IPS DF 6.9 (cell line): ENCODE results near the gene TMTC2.

Experiments used
- DNase-seq: peaks from one replicate; pipeline ENCODE4 v3.0.0-alpha.2; 2013; ENCODE audit warnings: low read depth, low spot score
- H3K27ac ChIP-seq: one replicate; pipeline ENCODE4 v1.5.1; 2013; ENCODE audit warnings: low read length, control low read depth
- H3K27me3 ChIP-seq: 2 replicates; pipeline ENCODE4 v1.6.1; 2013; ENCODE audit warnings: mild to moderate bottlenecking, low read length; ENCODE audit not compliant: control insufficient read depth, insufficient read depth
- H3K36me3 ChIP-seq: 2 replicates; pipeline ENCODE4 v1.6.1; 2013; ENCODE audit warnings: low read length; ENCODE audit not compliant: control insufficient read depth, insufficient read depth
- H3K4me1 ChIP-seq: 2 replicates; pipeline ENCODE4 v1.6.1; 2013; ENCODE audit warnings: low read length; ENCODE audit not compliant: control insufficient read depth, insufficient read depth
- H3K4me3 ChIP-seq: 2 replicates; pipeline ENCODE4 v1.5.1; 2013; ENCODE audit warnings: mild to moderate bottlenecking, low read length
- H3K9me3 ChIP-seq: 2 replicates; pipeline ENCODE4 v1.6.1; 2013; ENCODE audit warnings: low read length, inconsistent platforms; ENCODE audit not compliant: control insufficient read depth, insufficient read depth
- WGBS: extraction: QIAGEN DNeasy Blood & Tissue Kit; methylation state at CpG from one replicate; pipeline ENCODE4 v1.1.7; 2013; ENCODE audit warnings: mixed read lengths, missing lambda C conversion rate; ENCODE audit not compliant: insufficient read length, insufficient coverage; 5-methylcytosine and 5-hydroxymethylcytosine counted together

TMTC2 gene

GRCh38 chr12:82686168-82687020 lies at the start of gene TMTC2:
Gene TMTC2, plus strand, starts transcription at chr12:82686906.
- DNase-seq, result no peak
- Histone ChIP-seq H3K4me3 (peak within 1 kb of the TSS; percentile 85), H3K4me1 (no peaks in the 10 kb centered on the region), H3K9me3 (no peaks in the 10 kb centered on the region), H3K27me3 (no peaks in the 10 kb centered on the region), H3K27ac (no peak within 1 kb of the TSS), H3K36me3 (no peaks in the 10 kb centered on the region)
- WGBS, result no CpG with 5 or more reads among the region's 39 CpGs

GRCh38 chr12:82638324-82638723 lies 48.4 kb upstream of the TMTC2 start:
- no peaks in the 10 kb centered on the region for H3K9me3 ChIP-seq
- H3K27me3 ChIP-seq, result no peaks in the 10 kb centered on the region
- WGBS, result no CpG with 5 or more reads among the region's 1 CpG
- H3K36me3 ChIP-seq, result no peaks in the 10 kb centered on the region
- H3K4me3 ChIP-seq, result no peak overlapping the region
- no peak overlapping the region for H3K27ac ChIP-seq
- DNase-seq, result no peak
- no peaks in the 10 kb centered on the region for H3K4me1 ChIP-seq

GRCh38 chr12:82644896-82645295 lies 41.8 kb upstream of the TMTC2 start:
- Histone ChIP-seq H3K4me3 (no peak overlapping the region), H3K27ac (no peak overlapping the region), H3K36me3 (no peaks in the 10 kb centered on the region), H3K4me1 (no peaks in the 10 kb centered on the region), H3K9me3 (no peaks in the 10 kb centered on the region), H3K27me3 (no peaks in the 10 kb centered on the region)
- no peak for DNase-seq
- WGBS, result no CpG with 5 or more reads among the region's 2 CpGs

DNA sequence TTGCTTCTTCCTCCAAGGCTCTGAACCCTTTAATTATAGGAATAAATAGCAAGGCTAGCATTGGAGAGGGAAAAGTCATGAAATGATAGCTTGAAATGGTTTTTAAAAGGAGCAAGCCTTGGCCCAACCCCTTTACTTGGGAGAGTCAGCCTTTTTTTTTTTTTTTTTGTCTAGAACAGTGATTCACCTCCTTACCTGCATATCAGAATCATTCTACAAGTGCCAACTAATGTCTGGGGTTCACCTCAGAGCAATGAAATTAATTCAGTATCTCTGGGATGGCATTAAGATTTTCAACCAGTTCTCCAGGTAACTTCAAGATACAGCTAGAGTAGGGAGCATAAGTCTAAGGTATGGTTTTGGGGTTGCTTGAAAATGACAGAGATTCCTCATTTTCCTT lies 41.3 kb upstream of the TMTC2 start:
- no peaks in the 10 kb centered on the region for H3K4me1 ChIP-seq
- DNase-seq, result no peak
- no peaks in the 10 kb centered on the region for H3K9me3 ChIP-seq
- H3K4me3 ChIP-seq, result no peak overlapping the region
- no peak overlapping the region for H3K27ac ChIP-seq
- no peaks in the 10 kb centered on the region for H3K36me3 ChIP-seq
- no peaks in the 10 kb centered on the region for H3K27me3 ChIP-seq

- no peak overlapping the region for H3K27ac ChIP-seq
- no peaks in the 10 kb centered on the region for H3K27me3 ChIP-seq
- no peaks in the 10 kb centered on the region for H3K36me3 ChIP-seq
- no peak for DNase-seq
- no peaks in the 10 kb centered on the region for H3K4me1 ChIP-seq
- no peaks in the 10 kb centered on the region for H3K9me3 ChIP-seq
- no peak overlapping the region for H3K4me3 ChIP-seq
- WGBS, result no CpG with 5 or more reads among the region's 4 CpGs
Measured at GRCh38 chr12:82647853-82648252, 38.9 kb upstream of the TMTC2 start.

DNA sequence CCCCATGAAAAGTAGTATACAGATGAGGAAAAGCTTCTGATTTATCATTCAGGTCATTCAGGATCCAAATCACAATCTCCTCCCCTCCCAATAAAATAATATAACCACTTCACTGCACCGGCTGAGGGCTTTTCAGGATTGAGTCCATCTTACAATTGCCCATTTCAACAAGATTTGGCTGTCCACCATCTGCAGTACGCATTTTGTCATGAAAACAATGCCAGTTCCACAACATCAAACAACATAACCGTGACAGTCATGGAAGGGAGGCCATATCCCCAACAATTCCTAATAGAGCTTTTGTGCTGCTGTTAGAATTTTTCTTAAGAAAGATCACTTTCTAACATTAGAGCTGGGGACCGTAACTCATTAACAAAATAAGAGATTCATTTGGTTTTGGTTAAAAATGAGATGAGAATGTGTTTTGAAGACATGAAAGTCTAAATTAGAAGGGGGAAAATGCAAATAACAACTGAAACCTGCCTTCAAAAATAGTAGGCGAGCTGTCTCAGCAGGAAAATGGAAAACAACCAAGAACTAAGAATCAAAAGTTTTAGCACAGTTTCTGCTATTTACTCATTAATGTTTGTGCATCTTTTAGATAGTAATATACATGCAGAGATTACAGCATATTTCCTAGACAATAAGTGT lies 38.3 kb upstream of the TMTC2 start:
- H3K36me3 ChIP-seq, result no peaks in the 10 kb centered on the region
- no peak overlapping the region for H3K27ac ChIP-seq
- WGBS, result no CpG with 5 or more reads among the region's 5 CpGs
- no peak for DNase-seq
- no peaks in the 10 kb centered on the region for H3K9me3 ChIP-seq
- no peaks in the 10 kb centered on the region for H3K27me3 ChIP-seq
- no peaks in the 10 kb centered on the region for H3K4me1 ChIP-seq
- H3K4me3 ChIP-seq, result no peak overlapping the region

GRCh38 chr12:82650627-82651337 lies 35.9 kb upstream of the TMTC2 start:
- Histone ChIP-seq H3K27me3 (no peaks in the 10 kb centered on the region), H3K4me3 (no peak overlapping the region), H3K27ac (no peak overlapping the region), H3K36me3 (no peaks in the 10 kb centered on the region), H3K4me1 (no peaks in the 10 kb centered on the region), H3K9me3 (no peaks in the 10 kb centered on the region)
- no peak for DNase-seq
- no CpG with 5 or more reads among the region's 3 CpGs for WGBS

DNA sequence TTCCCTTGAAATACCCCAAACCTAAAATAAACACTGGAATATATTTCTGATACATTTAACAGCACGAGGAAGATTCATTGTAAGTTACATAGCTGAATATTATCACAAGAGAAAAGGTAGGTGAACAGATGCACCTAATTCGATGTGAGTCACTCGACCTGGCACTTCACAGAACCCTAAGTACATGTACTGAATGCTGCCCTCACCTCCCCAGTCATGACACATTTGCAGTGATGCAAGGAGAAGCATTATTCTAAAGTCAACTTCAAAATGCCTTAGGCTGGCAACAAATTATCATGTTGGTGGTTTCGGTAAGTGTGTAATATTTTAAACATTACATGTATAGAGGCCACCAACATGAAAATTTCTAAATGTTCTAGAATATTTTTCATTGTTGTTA lies 35.2 kb upstream of the TMTC2 start:
- no peak overlapping the region for H3K4me3 ChIP-seq

GRCh38 chr12:82652071-82652470 lies 34.6 kb upstream of the TMTC2 start:
- Histone ChIP-seq H3K9me3 (no peaks in the 10 kb centered on the region), H3K4me3 (no peak overlapping the region), H3K36me3 (no peaks in the 10 kb centered on the region), H3K27ac (no peak overlapping the region), H3K4me1 (no peaks in the 10 kb centered on the region), H3K27me3 (no peaks in the 10 kb centered on the region)
- no peak for DNase-seq
- no CpG with 5 or more reads among the region's 1 CpG for WGBS

More for the DNA sequence above, 35.2 kb upstream of the TMTC2 start:
- H3K27ac ChIP-seq, result no peak overlapping the region
- no peaks in the 10 kb centered on the region for H3K9me3 ChIP-seq
- no CpG with 5 or more reads among the region's 4 CpGs for WGBS
- no peaks in the 10 kb centered on the region for H3K4me1 ChIP-seq
- no peaks in the 10 kb centered on the region for H3K36me3 ChIP-seq
- no peak for DNase-seq
- H3K27me3 ChIP-seq, result no peaks in the 10 kb centered on the region

DNA sequence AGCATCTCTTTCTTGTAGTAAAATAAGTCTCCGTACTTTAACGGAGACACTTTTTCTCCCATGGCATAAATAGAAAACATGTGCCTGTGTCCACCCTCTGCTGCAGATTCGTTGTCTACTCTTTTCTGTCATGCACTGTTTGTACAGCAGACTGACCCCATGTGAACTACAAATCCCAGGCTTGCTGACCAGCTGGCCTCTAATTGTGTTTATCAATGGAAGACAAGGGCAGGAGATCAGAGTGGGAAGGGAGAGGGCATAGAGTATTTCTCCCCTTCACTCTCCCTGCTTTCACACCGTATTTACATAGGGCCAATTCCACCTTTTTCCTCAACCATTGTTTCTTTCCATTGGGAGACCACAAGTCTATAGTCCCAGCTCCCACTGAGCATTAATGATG lies 31.0 kb upstream of the TMTC2 start:
- H3K9me3 ChIP-seq, result no peaks in the 10 kb centered on the region
- no CpG with 5 or more reads among the region's 4 CpGs for WGBS
- H3K27ac ChIP-seq, result no peak overlapping the region
- H3K27me3 ChIP-seq, result no peaks in the 10 kb centered on the region
- H3K4me3 ChIP-seq, result no peak overlapping the region
- no peak for DNase-seq
- no peaks in the 10 kb centered on the region; the same call in 1 of the 2 replicates for H3K4me1 ChIP-seq
- H3K36me3 ChIP-seq, result no peaks in the 10 kb centered on the region
